Naive thymus-derived CD4-positive, alpha-beta T cell (primary cell): Measurements from ENCODE around the gene CYGB. TPM values are rescaled to one million over a fixed set of nuclear protein-coding genes. Genes with fewer than 3 reads are reported as not detected.
A peak's percentile ranks its signal among the peaks of the same experiment; 100 is the strongest.

Experiments
- ATAC-seq: fragments of 150-1000 bp; cut with Tn5 transposase; 2 replicates; pipeline ENCODE4 v1.10.0; 2021; ENCODE audit warnings: mild to moderate bottlenecking, moderate library complexity
- CTCF ChIA-PET: fragments of 350-600 bp; sonication (Branson Sonifier 250); formaldehyde crosslinking; loops from one replicate; lab custom pipeline; 2021; ENCODE audit warnings: antibody characterized with exemption; lab: Charles Lee
- POLR2A ChIA-PET: fragments of 350-600 bp; sonication (Branson Sonifier 250); formaldehyde crosslinking; loops from one replicate; lab custom pipeline; 2021; ENCODE audit warnings: antibody characterized with exemption, inconsistent platforms; lab: Charles Lee
- DNase-seq, 9 donors: peaks; one replicate each; pipeline versions ENCODE4 v3.0.0 to v3.0.0-alpha.2; 2020 to 2022; ENCODE audit warnings: mixed read lengths in 1 of 9
- H3K27ac ChIP-seq: one replicate; pipeline ENCODE4 v1.7.0; 2013; ENCODE audit warnings: mild to moderate bottlenecking, low read depth, low read length, moderate library complexity
- H3K27me3 ChIP-seq, 2 donors: one replicate each; pipeline ENCODE4 v1.7.0; 2013; ENCODE audit warnings: low read length in 2 of 2, mild to moderate bottlenecking in 2 of 2, moderate library complexity in 2 of 2; ENCODE audit not compliant: control insufficient read depth in 2 of 2, insufficient read depth in 2 of 2
- H3K36me3 ChIP-seq, 3 experiments: 1 replicate in 2 of 3; 2 replicates in 1 of 3; pipeline ENCODE4 v1.7.0; 2013; ENCODE audit warnings: low read length in 3 of 3, mild to moderate bottlenecking in 3 of 3, moderate library complexity in 1 of 3; ENCODE audit not compliant: insufficient read depth in 3 of 3, control insufficient read depth in 2 of 3
- H3K4me1 ChIP-seq, 2 donors: one replicate each; pipeline ENCODE4 v1.7.0; 2013; ENCODE audit warnings: low read length in 2 of 2, mild to moderate bottlenecking in 2 of 2, moderate library complexity in 1 of 2; ENCODE audit not compliant: control insufficient read depth in 2 of 2, insufficient read depth in 2 of 2
- H3K4me3 ChIP-seq: 2 replicates; pipeline ENCODE4 v1.7.0; 2013; ENCODE audit warnings: mild to moderate bottlenecking, low read length
- H3K9me3 ChIP-seq, 3 experiments: 1 replicate in 2 of 3; 2 replicates in 1 of 3; pipeline ENCODE4 v1.7.0; 2013; ENCODE audit warnings: low read length in 3 of 3; ENCODE audit not compliant: control insufficient read depth in 2 of 3
- H3K27ac Mint-ChIP-seq, 9 donors: one replicate each; pipeline ENCODE4 v1.8.0; 2020 to 2022; ENCODE audit warnings: mixed read lengths in 9 of 9, mild to moderate bottlenecking in 8 of 9, moderate library complexity in 5 of 9, inconsistent platforms in 2 of 9
- H3K27me3 Mint-ChIP-seq, 5 donors: one replicate each; pipeline ENCODE4 v1.8.0; 2021 to 2022; ENCODE audit warnings: mixed read lengths in 5 of 5, mild to moderate bottlenecking in 1 of 5
- H3K36me3 Mint-ChIP-seq, 5 donors: one replicate each; pipeline ENCODE4 v1.8.0; 2020 to 2022; ENCODE audit warnings: mixed read lengths in 5 of 5, mild to moderate bottlenecking in 3 of 5, inconsistent platforms in 1 of 5
- H3K4me1 Mint-ChIP-seq, 7 donors: one replicate each; pipeline ENCODE4 v1.8.0; 2020 to 2022; ENCODE audit warnings: mixed read lengths in 7 of 7, mild to moderate bottlenecking in 3 of 7, inconsistent platforms in 1 of 7
- H3K4me3 Mint-ChIP-seq, 10 donors: one replicate each; pipeline ENCODE4 v1.8.0; 2020 to 2022; ENCODE audit warnings: mild to moderate bottlenecking in 10 of 10, mixed read lengths in 10 of 10, moderate library complexity in 6 of 10, inconsistent platforms in 2 of 10
- H3K9me3 Mint-ChIP-seq, 11 donors: one replicate each; pipeline ENCODE4 v1.8.0; 2020 to 2022; ENCODE audit warnings: mixed read lengths in 11 of 11, mild to moderate bottlenecking in 4 of 11, inconsistent platforms in 1 of 11, moderate library complexity in 1 of 11
- intact Hi-C, 2 donors: fragments of 100-400 bp; cut with micrococcal nuclease; formaldehyde crosslinking; loops; one replicate each; pipeline ENCODE4 v1.15.1; 2023
- polyA plus RNA-seq, 2 donors: library from polyadenylated mRNA; unstranded; fragments of 300-500 nt; fragmentation: Illumina TruSeq; gene quantifications; one replicate each; pipeline ENCODE4 v1.2.3, GENCODE V29; 2021
- total RNA-seq, 6 experiments: library from RNA in 5 of 6; stranded (reverse) in 5 of 6; gene quantifications; 1 replicate in 5 of 6; 2 replicates in 1 of 6; pipeline ENCODE4 v1.2.3 and lab custom pipeline; 2021 to 2026

Gene CYGB
- total and polyA plus RNA-seq, 7 experiments from 2014 or later: 0.33 to 0.35 TPM; not detected in 5

GRCh38 chr17:76532072-76532651 lies 5.3 kb downstream of the CYGB start:
- no peaks in the 10 kb centered on the region for H3K36me3 Mint-ChIP-seq
- Histone ChIP-seq H3K27ac (no peak overlapping the region), H3K9me3 (no peaks in the 10 kb centered on the region), H3K27me3 (no peaks in the 10 kb centered on the region), H3K36me3 (no peaks in the 10 kb centered on the region), H3K4me3 (no peak overlapping the region), H3K4me1 (peaks cover 8 to 30% of the 10 kb centered on the region in 2 donors)
- H3K4me3 Mint-ChIP-seq: peak overlapping the region in 1 of 10 donors; percentile 29
- DNase-seq (peak in 1 of 9 donors; percentile 1), ATAC-seq (no peak)
- peaks cover 4 to 36% (median 25%) of the 10 kb centered on the region in 7 donors for H3K4me1 Mint-ChIP-seq
- peak overlapping the region in 7 of 9 donors; percentile 62 to 95 (median 80) for H3K27ac Mint-ChIP-seq
- ChIA-PET CTCF (no interaction called here), POLR2A (no interaction called here)
- intact Hi-C loops: no loop called here
- peaks cover 0 to 31% (median 4%) of the 10 kb centered on the region in 5 donors for H3K27me3 Mint-ChIP-seq
- H3K9me3 Mint-ChIP-seq: no peaks in the 10 kb centered on the region

- Histone ChIP-seq H3K4me3 (no peak overlapping the region), H3K36me3 (no peaks in the 10 kb centered on the region), H3K27ac (no peak overlapping the region), H3K27me3 (no peaks in the 10 kb centered on the region), H3K4me1 (peaks cover 8 to 31% of the 10 kb centered on the region in 2 donors), H3K9me3 (no peaks in the 10 kb centered on the region)
- peak overlapping the region in 1 of 10 donors; percentile 29 for H3K4me3 Mint-ChIP-seq
- H3K36me3 Mint-ChIP-seq: no peaks in the 10 kb centered on the region
- ChIA-PET POLR2A (interaction anchor here (0.6 kb wide), 1 partner anchor 15 kb away, joined by 4 read pairs; no protein-coding TSS in a partner anchor), CTCF (no interaction called here)
- ATAC-seq (no peak), DNase-seq (peak in 1 of 9 donors; percentile 5)
- H3K27me3 Mint-ChIP-seq: peaks cover 0 to 27% (median 4%) of the 10 kb centered on the region in 5 donors
- H3K9me3 Mint-ChIP-seq: no peaks in the 10 kb centered on the region
- H3K4me1 Mint-ChIP-seq: peaks cover 5 to 38% (median 26%) of the 10 kb centered on the region in 7 donors
- intact Hi-C loops: no loop called here
- H3K27ac Mint-ChIP-seq: peak overlapping the region in 7 of 9 donors; percentile 62 to 95 (median 80)
These were observed 5.9 kb downstream of the CYGB start for GRCh38 chr17:76531486-76532038.

- ChIA-PET CTCF (interaction anchor here (0.9 kb wide), 1 partner anchor 28 kb away, joined by 3 read pairs; no protein-coding TSS in a partner anchor), POLR2A (interaction anchor here (0.6 to 1.6 kb wide), 3 partner anchors 14 to 140 kb away, joined by 3 to 5 read pairs (median 4); no protein-coding TSS in a partner anchor)
- Histone ChIP-seq H3K4me3 (no peak overlapping the region), H3K4me1 (peaks cover 8 to 31% of the 10 kb centered on the region in 2 donors), H3K9me3 (no peaks in the 10 kb centered on the region), H3K27me3 (no peaks in the 10 kb centered on the region), H3K36me3 (no peaks in the 10 kb centered on the region), H3K27ac (no peak overlapping the region)
- no peaks in the 10 kb centered on the region for H3K36me3 Mint-ChIP-seq
- no peak overlapping the region for H3K4me3 Mint-ChIP-seq
- DNase-seq (peak in 1 of 9 donors; percentile 2), ATAC-seq (no peak)
- H3K4me1 Mint-ChIP-seq: peaks cover 5 to 38% (median 26%) of the 10 kb centered on the region in 7 donors
- no peaks in the 10 kb centered on the region for H3K9me3 Mint-ChIP-seq
- intact Hi-C loops: no loop called here
- H3K27ac Mint-ChIP-seq: peak overlapping the region in 3 of 9 donors; percentile 57 to 77 (median 69)
- peaks cover 0 to 22% (median 0%) of the 10 kb centered on the region in 5 donors for H3K27me3 Mint-ChIP-seq
These were observed 6.6 kb downstream of the CYGB start for GRCh38 chr17:76530811-76531485.

GRCh38 chr17:76530095-76530723 lies 7.3 kb downstream of the CYGB start:
- Histone ChIP-seq H3K9me3 (no peaks in the 10 kb centered on the region), H3K4me1 (peaks cover 8 to 31% of the 10 kb centered on the region in 2 donors), H3K27me3 (no peaks in the 10 kb centered on the region), H3K36me3 (no peaks in the 10 kb centered on the region), H3K27ac (no peak overlapping the region), H3K4me3 (no peak overlapping the region)
- ChIA-PET POLR2A (interaction anchor here (0.8 to 3.5 kb wide), 4 partner anchors 14 to 183 kb away, joined by 3 to 18 read pairs (median 4); no protein-coding TSS in a partner anchor), CTCF (interaction anchor here (0.9 kb wide), 1 partner anchor 27 kb away, joined by 3 read pairs; no protein-coding TSS in a partner anchor)
- Mint-ChIP-seq H3K4me1 (peaks cover 5 to 38% (median 26%) of the 10 kb centered on the region in 7 donors), H3K27me3 (peaks cover 0 to 17% (median 0%) of the 10 kb centered on the region in 5 donors), H3K36me3 (no peaks in the 10 kb centered on the region), H3K4me3 (peak overlapping the region in 2 of 10 donors; percentile 6 to 16), H3K9me3 (no peaks in the 10 kb centered on the region), H3K27ac (peak overlapping the region in 8 of 9 donors; percentile 15 to 77 (median 54))
- ATAC-seq (no peak), DNase-seq (peak in 1 of 9 donors; percentile 5)
- intact Hi-C loops: no loop called here

- DNase-seq (peak in 1 of 9 donors; percentile 6), ATAC-seq (no peak)
- Mint-ChIP-seq H3K27ac (peak overlapping the region in 4 of 9 donors; percentile 51 to 92 (median 84)), H3K4me1 (peaks cover 5 to 38% (median 32%) of the 10 kb centered on the region in 7 donors), H3K4me3 (peak overlapping the region in 4 of 10 donors; percentile 19 to 70 (median 51)), H3K27me3 (peaks cover 0 to 11% (median 0%) of the 10 kb centered on the region in 5 donors), H3K9me3 (no peaks in the 10 kb centered on the region), H3K36me3 (no peaks in the 10 kb centered on the region)
- ChIA-PET CTCF (interaction anchor here (0.6 to 1.9 kb wide), 5 partner anchors 25 to 95 kb away, joined by 3 to 6 read pairs (median 5); no protein-coding TSS in a partner anchor), POLR2A (interaction anchor here (0.8 to 3.5 kb wide), 8 partner anchors 14 to 183 kb away, joined by 3 to 18 read pairs (median 4); no protein-coding TSS in a partner anchor)
- intact Hi-C loops: no loop called here
- Histone ChIP-seq H3K4me1 (peaks cover 8 to 31% of the 10 kb centered on the region in 2 donors), H3K9me3 (no peaks in the 10 kb centered on the region), H3K36me3 (no peaks in the 10 kb centered on the region), H3K27ac (peak overlapping the region; percentile 31), H3K27me3 (no peaks in the 10 kb centered on the region), H3K4me3 (no peak overlapping the region)
These were observed 8.1 kb downstream of the CYGB start for GRCh38 chr17:76529224-76530094.
